ENCODE measurements around the gene HS3ST1. TPM values are rescaled to one million over a fixed set of nuclear protein-coding genes. Genes with fewer than 3 reads are reported as not detected.

Gene HS3ST1
- total and polyA plus RNA-seq, 5 donors from 2014 or later = 0.08 TPM; not detected in 4

DNA sequence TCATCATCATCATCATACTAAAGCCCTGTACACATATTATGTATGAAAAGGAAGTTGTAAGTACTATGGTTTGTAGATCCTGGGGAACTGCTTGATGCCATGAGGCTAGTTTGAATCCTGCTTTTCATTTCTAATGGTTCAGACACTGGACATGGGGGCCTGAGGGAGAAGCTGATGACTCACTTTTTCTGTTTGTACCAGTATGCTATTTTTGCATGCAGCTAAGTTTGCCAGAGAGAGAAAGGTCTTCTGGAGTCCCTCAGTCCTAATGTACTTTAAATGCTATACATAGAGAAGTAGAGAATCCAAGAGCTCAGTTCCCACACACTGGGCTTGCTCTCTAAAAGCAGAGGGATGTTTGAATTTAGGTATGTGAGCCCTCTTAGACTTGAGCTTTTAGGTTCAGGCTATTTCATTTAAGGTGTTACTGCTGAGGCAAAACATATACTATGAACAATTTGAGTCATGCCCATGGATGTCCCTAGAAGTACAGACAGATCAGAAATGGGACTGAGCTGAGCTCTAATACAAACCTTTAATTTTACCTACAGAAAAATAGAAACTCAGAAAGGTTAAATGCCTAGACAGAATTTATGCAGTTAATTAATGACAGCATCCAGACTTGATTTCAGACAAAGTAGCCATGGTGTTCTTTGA lies 17.6 kb upstream of the HS3ST1 start:
- Mint-ChIP-seq H3K27ac (no peak overlapping the region), H3K4me1 (no peaks in the 10 kb centered on the region), H3K9me3 (peaks cover 0 to 2% (median 0%) of the 10 kb centered on the region in 7 donors), H3K27me3 (peaks cover 15% of the 10 kb centered on the region), H3K4me3 (no peak overlapping the region), H3K36me3 (peaks cover 6% of the 10 kb centered on the region)
- H3K4me1 ChIP-seq (ENCODE audit: control insufficient read depth, insufficient read depth, low read length, poor library complexity, severe bottlenecking) = no peaks in the 10 kb centered on the region
- H3K27me3 ChIP-seq (ENCODE audit: control insufficient read depth, insufficient read depth, low read length) = peaks cover 3% of the 10 kb centered on the region
- no peak for ATAC-seq (ENCODE audit: low read depth in 2 of 2)
- H3K9me3 ChIP-seq (ENCODE audit: control insufficient read depth in 2 of 2, low read length in 2 of 2) = no peaks in the 10 kb centered on the region
- no peaks in the 10 kb centered on the region for H3K36me3 ChIP-seq (ENCODE audit: control insufficient read depth, insufficient read depth, low read length)
- no peak for DNase-seq
- H3K27ac ChIP-seq (ENCODE audit: insufficient read depth, low read length, poor library complexity, severe bottlenecking) = no peak overlapping the region
- no peak overlapping the region for H3K4me3 ChIP-seq (ENCODE audit: low read depth, low read length)

DNA sequence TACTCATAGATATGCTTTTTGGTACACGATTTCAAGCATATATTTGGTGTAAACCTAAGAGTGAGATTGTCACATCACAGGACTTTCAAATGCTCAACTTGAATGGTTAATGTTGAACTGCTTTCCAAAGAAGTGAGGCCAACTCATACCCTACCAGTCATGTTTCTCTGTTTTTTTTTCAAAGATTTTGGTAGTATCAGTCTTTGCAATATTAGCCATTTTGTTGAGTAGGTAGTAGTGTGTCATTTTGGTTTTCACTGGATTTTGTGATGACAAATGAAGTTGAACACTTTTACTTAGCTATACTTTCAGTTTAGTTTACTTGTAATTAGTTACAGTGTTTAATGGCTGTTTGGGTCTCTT lies 12.5 kb upstream of the HS3ST1 start:
- H3K9me3 ChIP-seq (ENCODE audit: control insufficient read depth in 2 of 2, low read length in 2 of 2) = no peaks in the 10 kb centered on the region
- ATAC-seq (ENCODE audit: low read depth in 2 of 2) (no peak), DNase-seq (no peak)
- Mint-ChIP-seq H3K27ac (no peak overlapping the region), H3K36me3 (no peaks in the 10 kb centered on the region), H3K9me3 (peaks cover 0 to 2% (median 0%) of the 10 kb centered on the region in 7 donors), H3K27me3 (peaks cover 5% of the 10 kb centered on the region), H3K4me3 (no peak overlapping the region), H3K4me1 (peaks cover 0 to 4% (median 0%) of the 10 kb centered on the region in 4 donors)
- H3K4me3 ChIP-seq (ENCODE audit: low read depth, low read length) = no peak overlapping the region
- peaks cover 3% of the 10 kb centered on the region for H3K27me3 ChIP-seq (ENCODE audit: control insufficient read depth, insufficient read depth, low read length)
- H3K4me1 ChIP-seq (ENCODE audit: control insufficient read depth, insufficient read depth, low read length, poor library complexity, severe bottlenecking) = no peaks in the 10 kb centered on the region
- no peak overlapping the region for H3K27ac ChIP-seq (ENCODE audit: insufficient read depth, low read length, poor library complexity, severe bottlenecking)
- H3K36me3 ChIP-seq (ENCODE audit: control insufficient read depth, insufficient read depth, low read length) = no peaks in the 10 kb centered on the region

DNA sequence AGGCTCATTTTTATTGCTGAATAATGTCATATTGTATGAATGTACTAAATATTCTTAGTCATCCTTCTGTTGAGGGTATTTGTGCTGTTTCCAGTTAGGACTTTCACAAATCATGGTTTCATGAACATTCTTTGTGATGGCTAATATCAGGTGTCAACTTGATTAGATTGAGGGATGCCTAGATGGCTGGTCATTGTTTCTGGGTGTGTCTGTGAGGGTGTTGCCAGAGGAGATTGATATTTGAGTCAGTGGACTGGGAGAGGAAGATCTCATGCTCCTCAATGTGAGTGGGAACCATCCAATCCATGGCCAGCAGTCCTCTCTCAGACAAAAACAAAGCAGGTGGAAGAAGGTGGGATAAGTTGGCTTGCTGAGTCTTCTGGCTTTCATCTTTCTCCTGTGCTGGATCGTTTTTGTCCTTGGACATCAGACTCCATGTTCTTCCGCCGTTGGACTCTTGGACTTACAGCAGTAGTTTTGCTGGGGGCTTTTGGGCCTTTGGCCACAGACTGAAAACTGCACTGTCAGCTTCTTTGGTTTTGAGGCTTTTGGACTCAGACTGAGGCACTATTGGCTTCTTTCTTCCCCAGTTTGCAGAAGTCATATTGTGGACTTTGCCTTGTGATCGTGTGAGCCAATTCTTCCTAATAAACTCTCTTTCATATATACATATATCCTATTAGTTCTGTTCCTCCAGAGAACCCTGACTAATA lies 11.9 kb upstream of the HS3ST1 start:
- H3K9me3 Mint-ChIP-seq = peaks cover 0 to 5% (median 0%) of the 10 kb centered on the region in 7 donors
- Histone ChIP-seq H3K27ac (ENCODE audit: insufficient read depth, low read length, poor library complexity, severe bottlenecking) (no peak overlapping the region), H3K4me3 (ENCODE audit: low read depth, low read length) (no peak overlapping the region), H3K27me3 (ENCODE audit: control insufficient read depth, insufficient read depth, low read length) (peaks cover 3% of the 10 kb centered on the region), H3K9me3 (ENCODE audit: control insufficient read depth in 2 of 2, low read length in 2 of 2) (no peaks in the 10 kb centered on the region), H3K4me1 (ENCODE audit: control insufficient read depth, insufficient read depth, low read length, poor library complexity, severe bottlenecking) (no peaks in the 10 kb centered on the region), H3K36me3 (ENCODE audit: control insufficient read depth, insufficient read depth, low read length) (no peaks in the 10 kb centered on the region)
- H3K27me3 Mint-ChIP-seq = peaks cover 4% of the 10 kb centered on the region
- DNase-seq (no peak), ATAC-seq (ENCODE audit: low read depth in 2 of 2) (no peak)
- peaks cover 0 to 4% (median 0%) of the 10 kb centered on the region in 4 donors for H3K4me1 Mint-ChIP-seq
- H3K4me3 Mint-ChIP-seq = no peak overlapping the region
- no peaks in the 10 kb centered on the region for H3K36me3 Mint-ChIP-seq
- no peak overlapping the region for H3K27ac Mint-ChIP-seq

GRCh38 chr4:11439836-11440235 lies 11.1 kb upstream of the HS3ST1 start:
- H3K9me3 Mint-ChIP-seq = peaks cover 0 to 5% (median 0%) of the 10 kb centered on the region in 7 donors
- Histone ChIP-seq H3K27me3 (ENCODE audit: control insufficient read depth, insufficient read depth, low read length) (peaks cover 3% of the 10 kb centered on the region), H3K36me3 (ENCODE audit: control insufficient read depth, insufficient read depth, low read length) (no peaks in the 10 kb centered on the region), H3K9me3 (ENCODE audit: control insufficient read depth in 2 of 2, low read length in 2 of 2) (no peaks in the 10 kb centered on the region), H3K4me3 (ENCODE audit: low read depth, low read length) (no peak overlapping the region), H3K4me1 (ENCODE audit: control insufficient read depth, insufficient read depth, low read length, poor library complexity, severe bottlenecking) (no peaks in the 10 kb centered on the region), H3K27ac (ENCODE audit: insufficient read depth, low read length, poor library complexity, severe bottlenecking) (no peak overlapping the region)
- no peak overlapping the region for H3K27ac Mint-ChIP-seq
- peaks cover 12% of the 10 kb centered on the region for H3K27me3 Mint-ChIP-seq
- H3K4me3 Mint-ChIP-seq = no peak overlapping the region
- H3K36me3 Mint-ChIP-seq = no peaks in the 10 kb centered on the region
- peaks cover 0 to 4% (median 0%) of the 10 kb centered on the region in 4 donors for H3K4me1 Mint-ChIP-seq
- DNase-seq (no peak), ATAC-seq (ENCODE audit: low read depth in 2 of 2) (no peak)

- Histone ChIP-seq H3K4me1 (ENCODE audit: control insufficient read depth, insufficient read depth, low read length, poor library complexity, severe bottlenecking) (no peaks in the 10 kb centered on the region), H3K27ac (ENCODE audit: insufficient read depth, low read length, poor library complexity, severe bottlenecking) (no peak overlapping the region), H3K4me3 (ENCODE audit: low read depth, low read length) (no peak overlapping the region), H3K27me3 (ENCODE audit: control insufficient read depth, insufficient read depth, low read length) (no peaks in the 10 kb centered on the region), H3K9me3 (ENCODE audit: control insufficient read depth in 2 of 2, low read length in 2 of 2) (no peaks in the 10 kb centered on the region), H3K36me3 (ENCODE audit: control insufficient read depth, insufficient read depth, low read length) (no peaks in the 10 kb centered on the region)
- H3K36me3 Mint-ChIP-seq = no peaks in the 10 kb centered on the region
- peaks cover 19% of the 10 kb centered on the region for H3K27me3 Mint-ChIP-seq
- H3K9me3 Mint-ChIP-seq = peaks cover 0 to 3% (median 0%) of the 10 kb centered on the region in 7 donors
- ATAC-seq (ENCODE audit: low read depth in 2 of 2) (no peak), DNase-seq (no peak)
- peaks cover 0 to 4% (median 0%) of the 10 kb centered on the region in 4 donors for H3K4me1 Mint-ChIP-seq
- no peak overlapping the region for H3K4me3 Mint-ChIP-seq
- H3K27ac Mint-ChIP-seq = no peak overlapping the region
Observed at GRCh38 chr4:11438647-11439046, 10.0 kb upstream of the HS3ST1 start.

GRCh38 chr4:11436673-11437072 lies 8.0 kb upstream of the HS3ST1 start:
- peaks cover 27% of the 10 kb centered on the region for H3K27me3 Mint-ChIP-seq
- DNase-seq = no peak
- no peaks in the 10 kb centered on the region for H3K4me1 ChIP-seq (ENCODE audit: control insufficient read depth, insufficient read depth, low read length, poor library complexity, severe bottlenecking)
- no peaks in the 10 kb centered on the region for H3K36me3 Mint-ChIP-seq
- H3K36me3 ChIP-seq (ENCODE audit: control insufficient read depth, insufficient read depth, low read length) = no peaks in the 10 kb centered on the region
- no peak overlapping the region for H3K27ac ChIP-seq (ENCODE audit: insufficient read depth, low read length, poor library complexity, severe bottlenecking)
- no peaks in the 10 kb centered on the region for H3K9me3 ChIP-seq (ENCODE audit: control insufficient read depth in 2 of 2, low read length in 2 of 2)
- no peak overlapping the region for H3K27ac Mint-ChIP-seq
- no peak overlapping the region for H3K4me3 ChIP-seq (ENCODE audit: low read depth, low read length)
- peaks cover 0 to 3% (median 0%) of the 10 kb centered on the region in 7 donors for H3K9me3 Mint-ChIP-seq
- no peaks in the 10 kb centered on the region for H3K27me3 ChIP-seq (ENCODE audit: control insufficient read depth, insufficient read depth, low read length)
- no peak overlapping the region for H3K4me3 Mint-ChIP-seq
- H3K4me1 Mint-ChIP-seq = peaks cover 0 to 4% (median 0%) of the 10 kb centered on the region in 4 donors
- no peak for ATAC-seq (ENCODE audit: low read depth in 2 of 2)

DNA sequence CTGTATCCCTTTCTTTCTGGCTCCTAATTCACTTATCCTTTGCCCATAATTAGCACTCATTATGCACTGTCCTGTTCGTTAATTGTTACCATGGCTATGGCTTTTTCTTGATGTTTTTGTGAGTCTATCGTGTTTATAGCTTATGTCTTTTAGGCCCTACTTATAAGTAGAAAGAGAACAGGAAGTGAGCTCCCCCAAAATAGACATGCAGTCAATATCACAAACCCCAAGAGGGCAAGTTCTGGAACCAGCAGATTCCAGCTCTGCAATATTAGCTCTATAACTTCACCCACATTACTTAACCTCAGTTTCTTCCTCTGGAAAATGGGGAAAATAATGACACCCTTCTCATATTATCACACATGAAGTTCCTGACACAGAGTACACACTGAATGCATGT lies 7.4 kb upstream of the HS3ST1 start:
- Histone ChIP-seq H3K4me1 (ENCODE audit: control insufficient read depth, insufficient read depth, low read length, poor library complexity, severe bottlenecking) (no peaks in the 10 kb centered on the region), H3K27ac (ENCODE audit: insufficient read depth, low read length, poor library complexity, severe bottlenecking) (no peak overlapping the region), H3K27me3 (ENCODE audit: control insufficient read depth, insufficient read depth, low read length) (no peaks in the 10 kb centered on the region), H3K9me3 (ENCODE audit: control insufficient read depth in 2 of 2, low read length in 2 of 2) (no peaks in the 10 kb centered on the region), H3K36me3 (ENCODE audit: control insufficient read depth, insufficient read depth, low read length) (no peaks in the 10 kb centered on the region), H3K4me3 (ENCODE audit: low read depth, low read length) (no peak overlapping the region)
- no peak for DNase-seq
- no peaks in the 10 kb centered on the region for H3K36me3 Mint-ChIP-seq
- H3K9me3 Mint-ChIP-seq = peaks cover 0 to 3% (median 0%) of the 10 kb centered on the region in 7 donors
- peaks cover 0 to 4% (median 0%) of the 10 kb centered on the region in 4 donors for H3K4me1 Mint-ChIP-seq
- no peak overlapping the region for H3K27ac Mint-ChIP-seq
- no peak overlapping the region for H3K4me3 Mint-ChIP-seq
- H3K27me3 Mint-ChIP-seq = peaks cover 32% of the 10 kb centered on the region
- ATAC-seq (ENCODE audit: low read depth in 2 of 2) = no peak

DNA sequence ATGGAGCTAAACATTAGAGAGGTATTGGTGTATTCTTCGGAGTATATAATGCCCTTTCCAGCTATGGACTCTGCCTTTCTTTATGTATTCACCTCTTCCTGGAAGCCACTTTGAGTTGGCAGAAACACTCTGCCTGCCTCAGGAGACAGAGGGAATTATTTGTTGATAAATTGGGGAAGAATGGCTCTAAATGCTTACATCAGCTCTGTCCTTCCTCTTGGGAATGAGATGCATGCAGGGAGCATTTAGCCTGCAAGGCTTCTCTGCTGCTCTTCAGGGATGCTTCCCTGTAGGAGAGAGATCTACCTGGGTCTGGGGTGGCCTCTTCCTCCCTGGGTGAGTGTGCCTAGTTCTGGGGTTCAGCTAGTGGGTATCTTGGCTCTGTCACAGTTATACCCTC lies 6.9 kb upstream of the HS3ST1 start:
- no peak overlapping the region for H3K27ac Mint-ChIP-seq

More for the DNA sequence above, 6.9 kb upstream of the HS3ST1 start:
- no peak for DNase-seq
- no peak overlapping the region for H3K4me3 ChIP-seq (ENCODE audit: low read depth, low read length)
- no peaks in the 10 kb centered on the region for H3K9me3 ChIP-seq (ENCODE audit: control insufficient read depth in 2 of 2, low read length in 2 of 2)
- peaks cover 38% of the 10 kb centered on the region for H3K27me3 Mint-ChIP-seq
- no peak overlapping the region for H3K27ac ChIP-seq (ENCODE audit: insufficient read depth, low read length, poor library complexity, severe bottlenecking)
- ATAC-seq (ENCODE audit: low read depth in 2 of 2) = no peak
- no peaks in the 10 kb centered on the region for H3K4me1 ChIP-seq (ENCODE audit: control insufficient read depth, insufficient read depth, low read length, poor library complexity, severe bottlenecking)
- H3K36me3 Mint-ChIP-seq = no peaks in the 10 kb centered on the region
- no peaks in the 10 kb centered on the region for H3K36me3 ChIP-seq (ENCODE audit: control insufficient read depth, insufficient read depth, low read length)
- no peak overlapping the region for H3K4me3 Mint-ChIP-seq
- peaks cover 3% of the 10 kb centered on the region for H3K27me3 ChIP-seq (ENCODE audit: control insufficient read depth, insufficient read depth, low read length)
- H3K9me3 Mint-ChIP-seq = peaks cover 0 to 3% (median 0%) of the 10 kb centered on the region in 7 donors
- peaks cover 0 to 4% (median 0%) of the 10 kb centered on the region in 4 donors for H3K4me1 Mint-ChIP-seq
